GM23248 (cell line): Measurements from ENCODE around the gene SYT13. TPM values are rescaled to one million over a fixed set of nuclear protein-coding genes. Genes with fewer than 3 reads are reported as not detected.

Source experiments
- DNase-seq: peaks from one replicate; pipeline ENCODE4 v3.0.0-alpha.2; 2015
- H2AFZ ChIP-seq: fragments of 200-600 bp; sonication (generic); 2 replicates; pipeline ENCODE4 v1.6.1; 2016; ENCODE audit warnings: antibody characterized with exemption
- H3F3A ChIP-seq: fragments of 200-600 bp; sonication (generic); 2 replicates; pipeline ENCODE4 v1.6.1; 2016; ENCODE audit warnings: mild to moderate bottlenecking, antibody characterized with exemption, mixed run types; ENCODE audit not compliant: insufficient read depth
- H3K27ac ChIP-seq: fragments of 200-600 bp; sonication (generic); 2 replicates; pipeline ENCODE4 v1.5.1; 2016; ENCODE audit warnings: mild to moderate bottlenecking
- H3K27me3 ChIP-seq: fragments of 200-600 bp; sonication (generic); replicated peaks from 2 replicates; pipeline ENCODE4 v1.6.1; 2016; ENCODE audit warnings: mild to moderate bottlenecking; ENCODE audit not compliant: insufficient read depth
- H3K36me3 ChIP-seq: fragments of 200-600 bp; sonication (generic); 2 replicates; pipeline ENCODE4 v1.6.1; 2016; ENCODE audit warnings: low read depth, mild to moderate bottlenecking
- H3K4me1 ChIP-seq: fragments of 200-600 bp; sonication (generic); 2 replicates; pipeline ENCODE4 v1.6.1; 2016; ENCODE audit warnings: mild to moderate bottlenecking; ENCODE audit not compliant: insufficient read depth
- H3K4me2 ChIP-seq: fragments of 200-600 bp; sonication (generic); one replicate; pipeline ENCODE4 v1.6.1; 2016; ENCODE audit warnings: mild to moderate bottlenecking; ENCODE audit not compliant: unreplicated experiment
- H3K4me3 ChIP-seq: fragments of 200-600 bp; sonication (generic); 2 replicates; pipeline ENCODE4 v1.5.1; 2016; ENCODE audit warnings: mild to moderate bottlenecking
- H3K79me2 ChIP-seq: fragments of 200-600 bp; sonication (generic); 2 replicates; pipeline ENCODE4 v1.6.1; 2016; ENCODE audit warnings: mild to moderate bottlenecking; ENCODE audit not compliant: insufficient read depth
- H3K9ac ChIP-seq: fragments of 200-600 bp; sonication (generic); 2 replicates; pipeline ENCODE4 v1.6.1; 2016; ENCODE audit warnings: mild to moderate bottlenecking
- H3K9me2 ChIP-seq: fragments of 200-600 bp; sonication (generic); 2 replicates; pipeline ENCODE4 v1.6.1; 2016; ENCODE audit warnings: mixed run types, mild to moderate bottlenecking, moderate library complexity; ENCODE audit not compliant: insufficient read depth
- H3K9me3 ChIP-seq: fragments of 200-600 bp; sonication (generic); one replicate; pipeline ENCODE4 v1.6.1; 2017; ENCODE audit warnings: low read depth
- H4K20me1 ChIP-seq: fragments of 200-600 bp; sonication (generic); 2 replicates; pipeline ENCODE4 v1.6.0; 2016; ENCODE audit not compliant: insufficient read depth
- EZH2 ChIP-seq: fragments of 200-600 bp; sonication (generic); IDR thresholded peaks from 2 replicates; pipeline ENCODE4 v1.6.1; 2018; ENCODE audit warnings: antibody characterized with exemption, mild to moderate bottlenecking; ENCODE audit not compliant: insufficient read depth, poor library complexity, severe bottlenecking
- EZH2phosphoT487 ChIP-seq: fragments of 200-600 bp; sonication (generic); IDR thresholded peaks from 2 replicates; pipeline ENCODE4 v1.6.1; 2018; ENCODE audit warnings: antibody characterized with exemption, moderate library complexity, mild to moderate bottlenecking, low read depth; ENCODE audit not compliant: insufficient read depth
- WGBS, 2 experiments: methylation state at CpG; one replicate each; pipeline ENCODE4 v1.1.6; 2015 to 2017; ENCODE audit warnings: low lambda C conversion rate in 2 of 2, low coverage in 1 of 2; ENCODE audit errors: missing lambda C conversion rate in 2 of 2; 5-methylcytosine and 5-hydroxymethylcytosine counted together
- in situ Hi-C: fragments of 300-500 bp; cut with MboI; formaldehyde crosslinking; loops from 2 replicates; pipeline ENCODE4 v1.15.0; 2020
- polyA plus RNA-seq: library from polyadenylated mRNA; unstranded; fragments of >200 nt; fragmentation: Nextera tagmentation; extraction: Ambion mirVana; gene quantifications from 2 replicates; pipeline ENCODE4 v1.2.1, GENCODE V29; 2016
- total RNA-seq: library from RNA; depleted of rRNA; stranded (reverse); fragments of >200 nt; shearing (Covaris generic); gene quantifications from 2 replicates; pipeline ENCODE4 v1.2.3, GENCODE V29; 2014

Gene SYT13
- total and polyA plus RNA-seq, 2 experiments from 2014 or later: not detected

- no peak for DNase-seq
- Histone ChIP-seq H3K9me3 (no peaks in the 10 kb centered on the region), H3K36me3 (no peaks in the 10 kb centered on the region), H3K4me1 (no peaks in the 10 kb centered on the region), H3K9ac (no peak overlapping the region), H3K27me3 (no peaks in the 10 kb centered on the region), H3K27ac (no peak overlapping the region), H3K4me3 (no peak overlapping the region), H3K79me2 (no peaks in the 10 kb centered on the region), H3K4me2 (no peak overlapping the region), H2AFZ (no peak overlapping the region), H3F3A (no peaks in the 10 kb centered on the region), H3K9me2 (no peaks in the 10 kb centered on the region), H4K20me1 (no peaks in the 10 kb centered on the region)
- 86 to 92% methylated on average over 4 of the region's 4 CpGs for WGBS, 2 experiments
- in situ Hi-C loops: no loop called here
- TF ChIP-seq EZH2 (no peak), EZH2phosphoT487 (no peak)
Observed at GRCh38 chr11:45215098-45215865, 70.9 kb downstream of the SYT13 start.

- H3K9ac ChIP-seq: no peak overlapping the region
- no peaks in the 10 kb centered on the region for H3K9me3 ChIP-seq
- H3F3A ChIP-seq: no peaks in the 10 kb centered on the region
- H3K79me2 ChIP-seq: no peaks in the 10 kb centered on the region
- no peak overlapping the region for H2AFZ ChIP-seq
- 100% methylated on average over 1 of the region's 1 CpG for WGBS, 2 experiments
- no peak overlapping the region for H3K4me3 ChIP-seq
- H4K20me1 ChIP-seq: no peaks in the 10 kb centered on the region
- peaks cover 5% of the 10 kb centered on the region; the same call in 1 of the 2 replicates for H3K4me1 ChIP-seq
- H3K36me3 ChIP-seq: no peaks in the 10 kb centered on the region
- in situ Hi-C loops: no loop called here
- no peaks in the 10 kb centered on the region for H3K9me2 ChIP-seq
- no peak for DNase-seq
- H3K27me3 ChIP-seq: no peaks in the 10 kb centered on the region
- no peak overlapping the region for H3K27ac ChIP-seq
- TF ChIP-seq EZH2 (no peak), EZH2phosphoT487 (no peak)
- no peak overlapping the region for H3K4me2 ChIP-seq
Observed at GRCh38 chr11:45213717-45214116, 72.4 kb downstream of the SYT13 start.

- Histone ChIP-seq H3K9ac (no peak overlapping the region), H3K9me3 (no peaks in the 10 kb centered on the region), H3K4me2 (no peak overlapping the region), H3K36me3 (no peaks in the 10 kb centered on the region), H3K27me3 (no peaks in the 10 kb centered on the region), H4K20me1 (no peaks in the 10 kb centered on the region), H3K9me2 (no peaks in the 10 kb centered on the region), H3F3A (no peaks in the 10 kb centered on the region), H3K4me3 (no peak overlapping the region), H3K27ac (no peak overlapping the region), H3K4me1 (peaks cover 5% of the 10 kb centered on the region; the same call in 1 of the 2 replicates), H2AFZ (no peak overlapping the region), H3K79me2 (no peaks in the 10 kb centered on the region)
- no peak for DNase-seq
- TF ChIP-seq EZH2 (no peak), EZH2phosphoT487 (no peak)
- WGBS, 2 experiments: 76 to 86% methylated on average over 12 of the region's 12 CpGs
- in situ Hi-C loops: no loop called here
Observed at GRCh38 chr11:45213316-45213665, 72.8 kb downstream of the SYT13 start.

GRCh38 chr11:45212566-45213315, 73.4 kb downstream of the SYT13 start:
- Histone ChIP-seq H3K9me2 (no peaks in the 10 kb centered on the region), H3K27me3 (no peaks in the 10 kb centered on the region), H3K9me3 (no peaks in the 10 kb centered on the region), H2AFZ (no peak overlapping the region), H3K4me3 (no peak overlapping the region), H4K20me1 (no peaks in the 10 kb centered on the region), H3K36me3 (no peaks in the 10 kb centered on the region), H3F3A (no peaks in the 10 kb centered on the region), H3K9ac (no peak overlapping the region), H3K4me2 (no peak overlapping the region), H3K4me1 (peaks cover 5% of the 10 kb centered on the region; the same call in 1 of the 2 replicates), H3K27ac (no peak overlapping the region), H3K79me2 (no peaks in the 10 kb centered on the region)
- in situ Hi-C loops: no loop called here
- DNase-seq: no peak
- WGBS, 2 experiments: 86 to 90% methylated on average over 24 to 27 of the region's 31 CpGs
- no peak for TF ChIP-seq EZH2
- no peak for TF ChIP-seq EZH2phosphoT487
